Measurements from ENCODE around the gene RAPGEF1.
"Not testable (repeated sequence)": the region's sequence is repeated elsewhere in the genome, so short reads cannot be mapped to it uniquely, and the experiment has no call there.

RAPGEF1 gene

GRCh38 chr9:131668439-131669268 lies 71.2 kb downstream of the RAPGEF1 start:
- no peak for DNase-seq

GRCh38 chr9:131668057-131668438 lies 71.8 kb downstream of the RAPGEF1 start:
- DNase-seq: no peak

- DNase-seq: no peak
Measured at GRCh38 chr9:131667576-131667975, 72.3 kb downstream of the RAPGEF1 start.

- DNase-seq: no peak
Measured at GRCh38 chr9:131666774-131667173, 73.1 kb downstream of the RAPGEF1 start.

- no peak for DNase-seq
Measured at GRCh38 chr9:131666029-131666428, 73.8 kb downstream of the RAPGEF1 start.

- no peak for DNase-seq
Measured at GRCh38 chr9:131663288-131663687, 76.6 kb downstream of the RAPGEF1 start.

- DNase-seq: not testable (repeated sequence)
Measured at GRCh38 chr9:131662289-131662621, 77.6 kb downstream of the RAPGEF1 start.

GRCh38 chr9:131661568-131662288 lies 78.1 kb downstream of the RAPGEF1 start:
- DNase-seq: no peak

- DNase-seq: no peak
Measured at GRCh38 chr9:131660466-131661405, 79.1 kb downstream of the RAPGEF1 start.

- no peak for DNase-seq
Measured at GRCh38 chr9:131658377-131659129, 81.3 kb downstream of the RAPGEF1 start.

GRCh38 chr9:131657940-131658339 lies 81.9 kb downstream of the RAPGEF1 start:
- DNase-seq: no peak

- no peak for DNase-seq
Measured at GRCh38 chr9:131657456-131657855, 82.4 kb downstream of the RAPGEF1 start.

GRCh38 chr9:131657037-131657377 lies 82.9 kb downstream of the RAPGEF1 start:
- DNase-seq: no peak

- DNase-seq: no peak
Measured at GRCh38 chr9:131656356-131657036, 83.4 kb downstream of the RAPGEF1 start.

- not testable (repeated sequence) for DNase-seq
Measured at GRCh38 chr9:131654369-131654768, 85.5 kb downstream of the RAPGEF1 start.

GRCh38 chr9:131651599-131651998 lies 88.3 kb downstream of the RAPGEF1 start:
- no peak for DNase-seq

GRCh38 chr9:131651160-131651559 lies 88.7 kb downstream of the RAPGEF1 start:
- DNase-seq: no peak

- DNase-seq: no peak
Measured at GRCh38 chr9:131650254-131650653, 89.6 kb downstream of the RAPGEF1 start.

GRCh38 chr9:131649646-131650045 lies 90.2 kb downstream of the RAPGEF1 start:
- DNase-seq: no peak

GRCh38 chr9:131645078-131645776 lies 94.6 kb downstream of the RAPGEF1 start:
- DNase-seq: no peak

- no peak for DNase-seq
Measured at GRCh38 chr9:131642496-131643083, 97.3 kb downstream of the RAPGEF1 start.
